HEK293 (cell line): ENCODE measurements around the gene MPG.

ENCODE experiments used
- CTCF ChIA-PET: fragments of 350-600 bp; formaldehyde crosslinking; extraction: SDS; loops from one replicate; lab custom pipeline; 2021; ENCODE audit warnings: antibody characterized with exemption; lab: Yijun Ruan, JAX
- POLR2A ChIA-PET: fragments of 300-600 bp; formaldehyde crosslinking; extraction: SDS; loops from one replicate; lab custom pipeline; 2020; ENCODE audit warnings: antibody characterized with exemption, inconsistent platforms; lab: Yijun Ruan, JAX
- H3K27ac ChIP-seq: fragments of 200-500 bp; sonication (Bioruptor generic); 2 replicates; pipeline ENCODE4 v1.5.1; 2014; ENCODE audit warnings: low read depth, low read length, control low read depth, inconsistent platforms; ENCODE audit errors: extremely low read depth
- H3K36me3 ChIP-seq, 2 experiments: fragments of 200-500 bp in 1 of 2; sonication (Bioruptor generic) in 1 of 2; 1 replicate in 1 of 2; 2 replicates in 1 of 2; pipeline ENCODE4 v1.5.1; 2014 to 2017; ENCODE audit warnings: inconsistent platforms in 2 of 2, low read length in 2 of 2; ENCODE audit not compliant: control insufficient read depth in 2 of 2, insufficient read depth in 1 of 2
- H3K4me1 ChIP-seq: fragments of 200-500 bp; sonication (Bioruptor generic); 2 replicates; pipeline ENCODE4 v1.5.1; 2014; ENCODE audit warnings: mild to moderate bottlenecking, low read length, inconsistent platforms; ENCODE audit not compliant: control insufficient read depth, insufficient read depth
- H3K4me3 ChIP-seq: 2 replicates; pipeline ENCODE4 v1.5.1; 2011; ENCODE audit warnings: low read depth, mild to moderate bottlenecking, control low read depth, low read length, moderate library complexity
- H3K9me3 ChIP-seq: fragments of 200-500 bp; sonication (Bioruptor generic); 2 replicates; pipeline ENCODE4 v1.5.1; 2014; ENCODE audit warnings: low read depth, low read length, inconsistent platforms; ENCODE audit not compliant: control insufficient read depth, insufficient read depth
- BCL11B ChIP-seq: fragments of 450-650 bp; formaldehyde crosslinking; IDR thresholded peaks from 2 replicates; pipeline ENCODE4 v1.5.1; 2016; ENCODE audit warnings: low read depth, missing biosample characterization, missing genetic modification characterization
- GLIS2 ChIP-seq: fragments of 450-650 bp; formaldehyde crosslinking; IDR thresholded peaks from 2 replicates; pipeline ENCODE4 v1.5.1; 2016; ENCODE audit warnings: missing biosample characterization, missing genetic modification characterization
- KLF8 ChIP-seq: fragments of 450-650 bp; formaldehyde crosslinking; IDR thresholded peaks from 2 replicates; pipeline ENCODE4 v1.5.1; 2016; ENCODE audit warnings: missing biosample characterization, missing genetic modification characterization
- MYNN ChIP-seq: fragments of 450-650 bp; formaldehyde crosslinking; IDR thresholded peaks from 2 replicates; pipeline ENCODE4 v1.5.1; 2016; ENCODE audit warnings: missing biosample characterization, missing genetic modification characterization, borderline replicate concordance
- PATZ1 ChIP-seq: fragments of 450-650 bp; formaldehyde crosslinking; IDR thresholded peaks from 2 replicates; pipeline ENCODE4 v1.5.1; 2016; ENCODE audit warnings: missing biosample characterization, missing genetic modification characterization
- PRDM10 ChIP-seq: fragments of 450-650 bp; formaldehyde crosslinking; IDR thresholded peaks from 2 replicates; pipeline ENCODE4 v1.5.1; 2016; ENCODE audit warnings: missing biosample characterization, missing genetic modification characterization
- ZBTB48 ChIP-seq: fragments of 450-650 bp; formaldehyde crosslinking; IDR thresholded peaks from 2 replicates; pipeline ENCODE4 v1.5.1; 2016; ENCODE audit warnings: missing biosample characterization, missing genetic modification characterization
- ZBTB49 ChIP-seq: fragments of 450-650 bp; formaldehyde crosslinking; IDR thresholded peaks from 2 replicates; pipeline ENCODE4 v1.5.1; 2016; ENCODE audit warnings: missing biosample characterization, missing genetic modification characterization, low read depth
- ZFP3 ChIP-seq: fragments of 450-650 bp; formaldehyde crosslinking; IDR thresholded peaks from 2 replicates; pipeline ENCODE4 v1.5.1; 2016; ENCODE audit warnings: low read depth, missing biosample characterization, missing genetic modification characterization
- ZNF10 ChIP-seq: fragments of 450-650 bp; formaldehyde crosslinking; IDR thresholded peaks from 2 replicates; pipeline ENCODE4 v1.5.1; 2017; ENCODE audit warnings: missing biosample characterization, missing genetic modification characterization
- ZNF23 ChIP-seq: fragments of 450-650 bp; formaldehyde crosslinking; IDR thresholded peaks from 2 replicates; pipeline ENCODE4 v1.5.1; 2016; ENCODE audit warnings: missing biosample characterization, missing genetic modification characterization, borderline replicate concordance
- ZNF24 ChIP-seq: fragments of 450-650 bp; formaldehyde crosslinking; IDR thresholded peaks from 2 replicates; pipeline ENCODE4 v1.5.1; 2016; ENCODE audit warnings: missing biosample characterization, missing genetic modification characterization
- ZNF280D ChIP-seq: fragments of 450-650 bp; formaldehyde crosslinking; IDR thresholded peaks from 2 replicates; pipeline ENCODE4 v1.5.1; 2016; ENCODE audit warnings: missing biosample characterization, missing genetic modification characterization
- ZNF416 ChIP-seq: fragments of 450-650 bp; formaldehyde crosslinking; IDR thresholded peaks from 2 replicates; pipeline ENCODE4 v1.5.1; 2016; ENCODE audit warnings: missing biosample characterization, missing genetic modification characterization
- ZNF449 ChIP-seq: fragments of 450-650 bp; formaldehyde crosslinking; IDR thresholded peaks from 2 replicates; pipeline ENCODE4 v1.5.1; 2017; ENCODE audit warnings: missing biosample characterization, mild to moderate bottlenecking, missing genetic modification characterization, moderate library complexity
- ZNF488 ChIP-seq: fragments of 450-650 bp; formaldehyde crosslinking; IDR thresholded peaks from 2 replicates; pipeline ENCODE4 v1.5.1; 2016; ENCODE audit warnings: missing biosample characterization, missing genetic modification characterization
- ZNF501 ChIP-seq: fragments of 450-650 bp; formaldehyde crosslinking; IDR thresholded peaks from 2 replicates; pipeline ENCODE4 v1.5.1; 2016; ENCODE audit warnings: missing biosample characterization, missing genetic modification characterization
- ZNF747 ChIP-seq: fragments of 450-650 bp; formaldehyde crosslinking; IDR thresholded peaks from 2 replicates; pipeline ENCODE4 v1.5.1; 2016; ENCODE audit warnings: missing biosample characterization, missing genetic modification characterization

MPG gene

GRCh38 chr16:75580-76501 lies 2.2 kb upstream of the MPG start (continued):
- no peak for TF ChIP-seq ZFP3
- no peak for TF ChIP-seq ZNF449 (tag by site-specific recombination)
- peak; percentile 76 for TF ChIP-seq PATZ1 (tag by site-specific recombination)
- 0 out of 2 replicates have a peak, but pooled peaks have one; percentile 36 for TF ChIP-seq ZNF10 (tag by site-specific recombination)
- TF ChIP-seq KLF8 (tag by site-specific recombination): no peak
- no peak for TF ChIP-seq ZBTB49 (tag by site-specific recombination)
- no peak for TF ChIP-seq ZBTB48 (tag by site-specific recombination)
- no peak for TF ChIP-seq ZNF24 (tag by site-specific recombination)
- TF ChIP-seq BCL11B: peak; percentile 28; the same call in 1 of the 2 replicates
- TF ChIP-seq MYNN (tag by site-specific recombination): no peak

GRCh38 chr16:76535-77272 lies 1.3 kb upstream of the MPG start:
- H3K9me3 ChIP-seq: no peaks in the 10 kb centered on the region
- H3K4me1 ChIP-seq: peaks cover 15% of the 10 kb centered on the region
- peaks cover 0 to 16% of the 10 kb centered on the region in 2 experiments; a peak in 1 of 3 replicates for H3K36me3 ChIP-seq
- H3K27ac ChIP-seq: no peak overlapping the region; the same call in 1 of the 2 replicates
- H3K4me3 ChIP-seq: no peak overlapping the region
- CTCF ChIA-PET: interaction anchor here (1.2 to 1.3 kb wide), 2 partner anchors 11 to 20 kb away, joined by 6 read pairs; no protein-coding TSS in a partner anchor
- POLR2A ChIA-PET: interaction anchor here (1.3 to 1.4 kb wide), 2 partner anchors 10 to 13 kb away, joined by 3 read pairs; no protein-coding TSS in a partner anchor
- TF ChIP-seq PRDM10 (no peak; the same call in none of the 2 replicates), ZNF747 (tag by site-specific recombination) (no peak), ZNF501 (tag by site-specific recombination) (no peak; the same call in 1 of the 2 replicates), ZNF488 (tag by site-specific recombination) (no peak), ZNF416 (tag by site-specific recombination) (no peak), GLIS2 (tag by site-specific recombination) (peak; percentile 59), ZNF23 (tag by site-specific recombination) (no peak), ZNF280D (tag by site-specific recombination) (no peak)
